H1 (cell line): ENCODE data around the gene SLC23A1. TPM values are rescaled to one million over a fixed set of nuclear protein-coding genes. Genes with fewer than 3 reads are reported as not detected.

Source experiments
- CTCF ChIA-PET: fragments of 300-600 bp; sonication (Branson Sonifier 250); formaldehyde crosslinking; loops from one replicate; lab custom pipeline; 2021; ENCODE audit not compliant: partially characterized antibody; lab: Charles Lee
- POLR2A ChIA-PET: fragments of 300-600 bp; sonication (Branson Sonifier 250); formaldehyde crosslinking; loops from one replicate; lab custom pipeline; 2021; ENCODE audit warnings: inconsistent platforms; ENCODE audit not compliant: partially characterized antibody; lab: Charles Lee
- DNase-seq, 2 experiments: peaks; one replicate each; pipeline versions ENCODE4 v3.0.0 to v3.0.0-alpha.2; 2010 to 2022; ENCODE audit warnings: low spot score in 2 of 2, low read depth in 1 of 2, mixed read lengths in 1 of 2
- FAIRE-seq: peaks from 2 replicates; lab custom pipeline; 2011; peaks lifted over from hg19 to GRCh38; lab: Jason Lieb, UNC
- H2AFZ ChIP-seq: 2 replicates; pipeline ENCODE4 v1.8.1; 2012; ENCODE audit warnings: low read length, inconsistent platforms
- H2AK5ac ChIP-seq: 2 replicates; pipeline ENCODE4 v1.6.1; 2013; ENCODE audit warnings: low read depth, low read length
- H2BK120ac ChIP-seq: replicated peaks from 2 replicates; pipeline ENCODE3; 2013; ENCODE audit warnings: low read depth, low read length, inconsistent platforms
- H2BK12ac ChIP-seq: 2 replicates; pipeline ENCODE4 v1.6.1; 2013; ENCODE audit warnings: low read depth, low read length
- H2BK15ac ChIP-seq: 2 replicates; pipeline ENCODE4 v1.6.1; 2013; ENCODE audit warnings: low read length
- H2BK20ac ChIP-seq: 2 replicates; pipeline ENCODE4 v1.6.1; 2013; ENCODE audit warnings: low read length
- H2BK5ac ChIP-seq: 2 replicates; pipeline ENCODE4 v1.6.1; 2013; ENCODE audit warnings: low read depth, low read length
- H3K14ac ChIP-seq: 2 replicates; pipeline ENCODE4 v1.6.1; 2013; ENCODE audit warnings: inconsistent platforms; ENCODE audit not compliant: insufficient read length
- H3K18ac ChIP-seq: 2 replicates; pipeline ENCODE4 v1.6.1; 2013; ENCODE audit warnings: low read length; ENCODE audit errors: extremely low read depth
- H3K23ac ChIP-seq: 2 replicates; pipeline ENCODE4 v1.6.1; 2013; ENCODE audit warnings: inconsistent platforms; ENCODE audit not compliant: insufficient read length
- H3K23me2 ChIP-seq: 2 replicates; pipeline ENCODE4 v1.6.1; 2013; ENCODE audit warnings: low read depth, low read length
- H3K27ac ChIP-seq: 2 replicates; pipeline ENCODE4 v1.6.1; 2011; ENCODE audit warnings: low read depth, low read length, inconsistent platforms
- H3K27me3 ChIP-seq, 4 experiments: replicated peaks in 1 of 4; 1 replicate in 1 of 4; 2 replicates in 3 of 4; pipeline versions ENCODE4 v1.6.1 to v1.8.1; 2011 to 2013; ENCODE audit warnings: low read length in 3 of 4, mild to moderate bottlenecking in 3 of 4, inconsistent platforms in 2 of 4, mixed read lengths in 2 of 4, moderate library complexity in 1 of 4; ENCODE audit not compliant: control insufficient read depth in 3 of 4, insufficient read depth in 3 of 4; ENCODE audit errors: extremely low read depth in 1 of 4
- H3K36me3 ChIP-seq, 4 experiments: 2 replicates each; pipeline versions ENCODE4 v1.6.1 to v1.8.1; 2011 to 2013; ENCODE audit warnings: mild to moderate bottlenecking in 4 of 4, low read length in 3 of 4, moderate library complexity in 2 of 4, control low read depth in 1 of 4, inconsistent platforms in 1 of 4; ENCODE audit not compliant: insufficient read depth in 4 of 4, control insufficient read depth in 2 of 4
- H3K4ac ChIP-seq: replicated peaks from 2 replicates; pipeline ENCODE3; 2013; ENCODE audit warnings: low read length, low read depth, mixed read lengths, inconsistent platforms; ENCODE audit not compliant: insufficient read length
- H3K4me1 ChIP-seq, 4 experiments: replicated peaks in 1 of 4; 1 replicate in 1 of 4; 2 replicates in 3 of 4; pipeline versions ENCODE4 v1.6.1 to v1.8.1; 2011 to 2013; ENCODE audit warnings: low read length in 3 of 4, inconsistent platforms in 2 of 4, mixed read lengths in 1 of 4; ENCODE audit not compliant: insufficient read depth in 4 of 4, control insufficient read depth in 3 of 4
- H3K4me2 ChIP-seq, 2 experiments: 2 replicates each; pipeline versions ENCODE4 v1.6.1 to v1.8.1; 2011 to 2013; ENCODE audit warnings: low read depth in 2 of 2, low read length in 2 of 2, control low read depth in 1 of 2, inconsistent platforms in 1 of 2, mild to moderate bottlenecking in 1 of 2; ENCODE audit not compliant: insufficient read depth in 1 of 2
- H3K4me3 ChIP-seq, 4 experiments: fragments of 200-600, 300-600 bp in 1 of 4; sonication (generic), shearing (Covaris generic), sonication (Bioruptor Twin) in 1 of 4; 2 replicates each; pipeline versions ENCODE4 v1.5.1 to v1.8.1; 2011 to 2016; ENCODE audit warnings: low read length in 4 of 4, low read depth in 3 of 4, control low read depth in 2 of 4, inconsistent platforms in 2 of 4, mild to moderate bottlenecking in 2 of 4, mixed read lengths in 1 of 4, moderate library complexity in 1 of 4; ENCODE audit not compliant: insufficient read depth in 2 of 4; ENCODE audit errors: extremely low read depth in 1 of 4
- H3K56ac ChIP-seq: replicated peaks from 2 replicates; pipeline ENCODE3; 2013; ENCODE audit warnings: low read depth, mild to moderate bottlenecking, mixed read lengths, low read length, inconsistent platforms; ENCODE audit not compliant: insufficient read length
- H3K79me1 ChIP-seq: 2 replicates; pipeline ENCODE4 v1.6.1; 2013; ENCODE audit warnings: low read depth, low read length, control low read depth
- H3K79me2 ChIP-seq, 2 experiments: 2 replicates each; pipeline versions ENCODE4 v1.6.1 to v1.8.1; 2012 to 2013; ENCODE audit warnings: low read length in 2 of 2, mild to moderate bottlenecking in 2 of 2, inconsistent platforms in 1 of 2; ENCODE audit not compliant: insufficient read depth in 2 of 2, control insufficient read depth in 1 of 2
- H3K9ac ChIP-seq, 4 experiments: replicated peaks in 1 of 4; 1 replicate in 1 of 4; 2 replicates in 3 of 4; pipeline versions ENCODE4 v1.6.1 to v1.8.1; 2011 to 2013; ENCODE audit warnings: low read depth in 3 of 4, low read length in 3 of 4, control low read depth in 2 of 4, mild to moderate bottlenecking in 2 of 4, moderate library complexity in 2 of 4, inconsistent platforms in 1 of 4; ENCODE audit errors: extremely low read depth in 1 of 4
- H3K9me3 ChIP-seq, 2 experiments: 2 replicates each; pipeline versions ENCODE4 v1.6.1 to v1.8.1; 2012 to 2013; ENCODE audit warnings: mild to moderate bottlenecking in 2 of 2, moderate library complexity in 2 of 2, control low read depth in 1 of 2, inconsistent platforms in 1 of 2, low read depth in 1 of 2, low read length in 1 of 2, mixed read lengths in 1 of 2; ENCODE audit not compliant: insufficient read depth in 2 of 2
- H4K20me1 ChIP-seq, 2 experiments: replicated peaks in 1 of 2; 2 replicates each; pipeline versions ENCODE3 to v1.8.1; 2011 to 2013; ENCODE audit warnings: inconsistent platforms in 2 of 2, low read length in 2 of 2, mild to moderate bottlenecking in 1 of 2; ENCODE audit not compliant: insufficient read depth in 2 of 2, control insufficient read depth in 1 of 2
- H4K5ac ChIP-seq: 2 replicates; pipeline ENCODE4 v1.6.1; 2013; ENCODE audit warnings: low read length, low read depth, mixed read lengths, inconsistent platforms; ENCODE audit not compliant: insufficient read length
- H4K8ac ChIP-seq: 2 replicates; pipeline ENCODE4 v1.8.0; 2013; ENCODE audit warnings: mild to moderate bottlenecking, moderate library complexity, low read length, inconsistent platforms; ENCODE audit not compliant: insufficient read depth; ENCODE audit errors: extremely low read depth
- H4K91ac ChIP-seq: replicated peaks from 2 replicates; pipeline ENCODE3; 2013; ENCODE audit warnings: low read length, mixed read lengths, inconsistent platforms; ENCODE audit not compliant: insufficient read length
- CHD2 ChIP-seq: IDR thresholded peaks from 2 replicates; pipeline ENCODE4 v1.6.1; 2012; ENCODE audit warnings: low read length, improper control_type of control experiment
- HDAC2 ChIP-seq, 2 experiments: fragments of 300-600 bp in 1 of 2; sonication (generic) in 1 of 2; IDR thresholded peaks; 2 replicates each; pipeline ENCODE4 v1.6.1; 2011 to 2012; ENCODE audit warnings: low read depth in 2 of 2, low read length in 2 of 2, mild to moderate bottlenecking in 2 of 2, moderate library complexity in 2 of 2, borderline replicate concordance in 1 of 2, inconsistent platforms in 1 of 2
- PHF8 ChIP-seq: fragments of 200-600 bp; sonication (generic); conservative IDR thresholded peaks from 2 replicates; pipeline ENCODE4 v1.7.1; 2012; ENCODE audit warnings: low read depth, mild to moderate bottlenecking, inconsistent platforms, low read length, moderate library complexity
- SUZ12 ChIP-seq: fragments of 200-600 bp; sonication (generic); IDR thresholded peaks from 2 replicates; pipeline ENCODE4 v1.6.1; 2012; ENCODE audit warnings: mild to moderate bottlenecking, inconsistent platforms, low read length, moderate library complexity, mixed read lengths
- TAF7 ChIP-seq: optimal IDR thresholded peaks from 2 replicates; pipeline ENCODE3; 2011; ENCODE audit warnings: low read depth, mild to moderate bottlenecking, inconsistent platforms, low read length, moderate library complexity, borderline replicate concordance
- TCF12 ChIP-seq: IDR thresholded peaks from 2 replicates; pipeline ENCODE4 v1.6.1; 2011; ENCODE audit warnings: low read depth, mild to moderate bottlenecking, low read length
- polyA plus RNA-seq, 7 experiments: library from polyadenylated mRNA; depleted of rRNA in 3 of 7; stranded (reverse) in 5 of 7; unstranded in 2 of 7; fragments of >200 nt in 5 of 7; fragments of 200-250 nt in 2 of 7; gene quantifications; 1 replicate in 5 of 7; 2 replicates in 1 of 7; 4 replicates in 1 of 7; pipeline versions ENCODE4 v1.2.1 to v1.2.3, GENCODE V29; 2011 to 2013; ENCODE audit warnings: missing spikeins in 2 of 7, mixed read lengths in 2 of 7
- total RNA-seq: library from RNA; stranded (reverse); fragmentation: NEBNext Ultra II Directional; extraction: Animal tissue kit (Norgen Biotek cat#: 25700); gene quantifications from 2 replicates; pipeline ENCODE4 v1.2.1, GENCODE V29; 2021

SLC23A1 gene
- total and polyA plus RNA-seq, 2 of the 8 experiments (the other 6 are each of a cell fraction or from before 2014, with no cell fraction given) = not detected

DNA sequence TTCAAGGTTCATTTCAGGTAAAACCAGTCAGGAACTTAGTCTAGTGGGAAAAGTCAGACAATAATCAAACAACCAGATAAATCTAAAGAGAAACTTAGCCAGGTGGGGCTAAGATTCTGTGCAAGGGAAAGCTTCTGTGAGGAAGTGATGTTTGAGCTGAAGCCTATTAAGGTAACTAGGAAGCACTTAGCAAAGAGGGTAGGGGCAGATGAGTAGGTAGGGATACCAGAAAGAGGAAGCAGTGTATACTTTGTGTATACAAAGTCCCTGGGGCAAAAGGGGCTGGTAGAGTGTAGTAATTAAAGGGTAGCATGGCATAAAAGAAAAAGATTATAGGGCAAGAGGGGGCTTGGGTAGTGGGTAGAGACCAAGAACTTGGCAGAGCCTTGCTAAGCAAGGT lies 24.4 kb upstream of the SLC23A1 start:
- no peak overlapping the region for H4K5ac ChIP-seq
- H2BK120ac ChIP-seq = no peak overlapping the region
- POLR2A ChIA-PET = interaction anchor here (1.3 to 1.7 kb wide), 4 partner anchors 9 to 33 kb away, joined by 3 to 4 read pairs (median 4); no protein-coding TSS in a partner anchor
- no peak for TF ChIP-seq TCF12
- TF ChIP-seq TAF7 = no peak
- TF ChIP-seq CHD2 = no peak
- no peak for TF ChIP-seq PHF8
- no peak for TF ChIP-seq SUZ12
- TF ChIP-seq HDAC2 (IDR thresholded peaks at IDR 0.05; ENCODE audit: borderline replicate concordance in 1 of 2, low read depth in 2 of 2, low read length in 2 of 2) = no peak
- no peak overlapping the region for H2AFZ ChIP-seq
- H2BK15ac ChIP-seq = no peak overlapping the region
- no peak overlapping the region for H3K4me3 ChIP-seq
- no peak overlapping the region for H3K4ac ChIP-seq
- H3K36me3 ChIP-seq = no peaks in the 10 kb centered on the region
- H3K79me2 ChIP-seq = no peaks in the 10 kb centered on the region; a peak in 2 of 4 replicates
- no peak overlapping the region for H2BK5ac ChIP-seq
- H4K8ac ChIP-seq = no peak overlapping the region
- DNase-seq (no peak), FAIRE-seq (no peak)
- no peak overlapping the region for H3K56ac ChIP-seq
- no peak overlapping the region for H3K23ac ChIP-seq
- no peaks in the 10 kb centered on the region for H3K79me1 ChIP-seq
- no peaks in the 10 kb centered on the region for H3K9me3 ChIP-seq
- H2BK12ac ChIP-seq = no peak overlapping the region
- H3K14ac ChIP-seq = no peak overlapping the region
- CTCF ChIA-PET = interaction anchor here (0.6 to 8.2 kb wide), 10 partner anchors 12 to 370 kb away, joined by 3 to 69 read pairs (median 4); partner anchors contain the start of gene DNAJC18
- no peak overlapping the region for H4K91ac ChIP-seq
- no peak overlapping the region for H2AK5ac ChIP-seq
- H4K20me1 ChIP-seq = peaks cover 0 to 1% of the 10 kb centered on the region in 2 experiments
- H3K27me3 ChIP-seq = 0 out of 7 replicates have a peak, but pooled peaks cover 0 to 4% (median 0%) of the 10 kb centered on the region in 4 experiments
- peaks cover 0 to 8% (median 4%) of the 10 kb centered on the region in 4 experiments; a peak in 6 of 7 replicates for H3K4me1 ChIP-seq
- H2BK20ac ChIP-seq = no peak overlapping the region
- H3K4me2 ChIP-seq = no peak overlapping the region
- H3K23me2 ChIP-seq = peaks cover 4% of the 10 kb centered on the region; the same call in 1 of the 2 replicates
- no peak overlapping the region for H3K18ac ChIP-seq
- H3K9ac ChIP-seq = no peak overlapping the region
- no peak overlapping the region for H3K27ac ChIP-seq
